ENCODE results near the gene TRANK1. TPM values are rescaled to one million over a fixed set of nuclear protein-coding genes. Genes with fewer than 3 reads are reported as not detected.

Gene TRANK1
- total and polyA plus RNA-seq, 2 of the 8 experiments (the other 6 are each of a cell fraction or from before 2014, with no cell fraction given) = 2.9 to 8.8 TPM

DNA sequence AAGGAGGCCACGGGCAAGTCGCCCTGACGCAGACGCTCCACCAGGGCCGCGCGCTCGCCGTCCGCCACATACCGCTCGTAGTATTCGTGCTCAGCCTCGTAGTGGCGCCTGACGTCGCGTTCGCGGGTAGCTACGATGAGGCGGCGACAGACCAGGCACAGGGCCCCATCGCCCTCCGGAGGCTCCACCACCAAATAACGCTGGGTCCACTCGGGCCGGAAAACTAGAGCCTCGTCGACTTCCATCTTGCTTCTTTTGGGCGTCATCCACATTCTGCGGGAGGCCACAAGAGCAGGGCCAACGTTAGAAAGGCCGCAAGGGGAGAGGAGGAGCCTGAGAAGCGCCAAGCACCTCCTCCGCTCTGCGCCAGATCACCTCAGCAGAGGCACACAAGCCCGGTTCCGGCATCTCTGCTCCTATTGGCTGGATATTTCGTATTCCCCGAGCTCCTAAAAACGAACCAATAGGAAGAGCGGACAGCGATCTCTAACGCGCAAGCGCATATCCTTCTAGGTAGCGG is 48.0 kb upstream of the TRANK1 start, which contains the start of gene EPM2AIP1 (continued):
- TF ChIP-seq POU5F1 (IDR thresholded peaks at IDR 0.05; ENCODE audit: low read depth, low read length) (no peak), BCL11A (IDR thresholded peaks at IDR 0.05; ENCODE audit: low read depth in 2 of 2, low read length in 2 of 2) (no peak), RNF2 (IDR thresholded peaks at IDR 0.05; ENCODE audit: borderline replicate concordance, low read depth, low read length, missing control alignments, poor library complexity, severe bottlenecking) (no peak), GTF2F1 (IDR thresholded peaks at IDR 0.05; ENCODE audit: borderline replicate concordance, low read depth, low read length) (peak; percentile 85), BRCA1 (IDR thresholded peaks at IDR 0.05; ENCODE audit: low read depth, low read length) (no peak), TBP (IDR thresholded peaks at IDR 0.05; ENCODE audit: low read depth, low read length) (peak; percentile 90), KDM5A (IDR thresholded peaks at IDR 0.05; ENCODE audit: low read length) (peak; percentile 40; the same call in 1 of the 2 replicates), TEAD4 (IDR thresholded peaks at IDR 0.05; ENCODE audit: low read depth, low read length) (peak; percentile 80; the same call in 1 of the 2 replicates), SAP30 (IDR thresholded peaks at IDR 0.05; ENCODE audit: insufficient read depth, insufficient replicate concordance, low read length) (no peak), CEBPB (IDR thresholded peaks at IDR 0.05; ENCODE audit: low read depth, low read length) (no peak), SP1 (IDR thresholded peaks at IDR 0.05; ENCODE audit: low read depth, low read length) (no peak), NRF1 (IDR thresholded peaks at IDR 0.05; ENCODE audit: low read depth, low read length) (no peak), RBBP5 (IDR thresholded peaks at IDR 0.05; ENCODE audit: borderline replicate concordance, low read depth, low read length) (no peak; the same call in 1 of the 2 replicates), RFX5 (IDR thresholded peaks at IDR 0.05; ENCODE audit: borderline replicate concordance, low read depth, low read length) (no peak), ASH2L (IDR thresholded peaks at IDR 0.05; ENCODE audit: low read length) (peak; percentile 80), CHD2 (IDR thresholded peaks at IDR 0.05; ENCODE audit: low read length) (no peak), YY1 (IDR thresholded peaks at IDR 0.05; ENCODE audit: low read depth, low read length) (peak; percentile 88; the same call in 1 of the 2 replicates), BACH1 (IDR thresholded peaks at IDR 0.05; ENCODE audit: low read length) (no peak), MAFK (IDR thresholded peaks at IDR 0.05; ENCODE audit: low read depth, low read length) (no peak), SP4 (IDR thresholded peaks at IDR 0.05; ENCODE audit: low read length) (no peak), SUZ12 (IDR thresholded peaks at IDR 0.05; ENCODE audit: low read length) (no peak), RAD21 (IDR thresholded peaks at IDR 0.05 in 1 of 2, conservative IDR thresholded peaks at IDR 0.05 in 1 of 2; ENCODE audit: low read depth in 2 of 2, low read length in 2 of 2) (peak; percentile 15 to 25; a peak in 2 of 4 replicates), SP2 (IDR thresholded peaks at IDR 0.05; ENCODE audit: low read length) (no peak)
- TF ChIP-seq, protein P1, sequence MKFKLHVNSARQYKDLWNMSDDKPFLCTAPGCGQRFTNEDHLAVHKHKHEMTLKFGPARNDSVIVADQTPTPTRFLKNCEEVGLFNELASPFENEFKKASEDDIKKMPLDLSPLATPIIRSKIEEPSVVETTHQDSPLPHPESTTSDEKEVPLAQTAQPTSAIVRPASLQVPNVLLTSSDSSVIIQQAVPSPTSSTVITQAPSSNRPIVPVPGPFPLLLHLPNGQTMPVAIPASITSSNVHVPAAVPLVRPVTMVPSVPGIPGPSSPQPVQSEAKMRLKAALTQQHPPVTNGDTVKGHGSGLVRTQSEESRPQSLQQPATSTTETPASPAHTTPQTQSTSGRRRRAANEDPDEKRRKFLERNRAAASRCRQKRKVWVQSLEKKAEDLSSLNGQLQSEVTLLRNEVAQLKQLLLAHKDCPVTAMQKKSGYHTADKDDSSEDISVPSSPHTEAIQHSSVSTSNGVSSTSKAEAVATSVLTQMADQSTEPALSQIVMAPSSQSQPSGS (IDR thresholded peaks at IDR 0.05; ENCODE audit: low read length) = peak; percentile 60; the same call in 1 of the 2 replicates

All from H1 (cell line).